ENCODE measurements around the gene HIGD1A. TPM values are rescaled to one million over a fixed set of nuclear protein-coding genes. Genes with fewer than 3 reads are reported as not detected.

HIGD1A gene
- total and polyA plus RNA-seq, 9 of the 15 experiments (the other 6 are each of a cell fraction or from before 2014, with no cell fraction given), result 165 to 1,185 (median 333) TPM

DNA sequence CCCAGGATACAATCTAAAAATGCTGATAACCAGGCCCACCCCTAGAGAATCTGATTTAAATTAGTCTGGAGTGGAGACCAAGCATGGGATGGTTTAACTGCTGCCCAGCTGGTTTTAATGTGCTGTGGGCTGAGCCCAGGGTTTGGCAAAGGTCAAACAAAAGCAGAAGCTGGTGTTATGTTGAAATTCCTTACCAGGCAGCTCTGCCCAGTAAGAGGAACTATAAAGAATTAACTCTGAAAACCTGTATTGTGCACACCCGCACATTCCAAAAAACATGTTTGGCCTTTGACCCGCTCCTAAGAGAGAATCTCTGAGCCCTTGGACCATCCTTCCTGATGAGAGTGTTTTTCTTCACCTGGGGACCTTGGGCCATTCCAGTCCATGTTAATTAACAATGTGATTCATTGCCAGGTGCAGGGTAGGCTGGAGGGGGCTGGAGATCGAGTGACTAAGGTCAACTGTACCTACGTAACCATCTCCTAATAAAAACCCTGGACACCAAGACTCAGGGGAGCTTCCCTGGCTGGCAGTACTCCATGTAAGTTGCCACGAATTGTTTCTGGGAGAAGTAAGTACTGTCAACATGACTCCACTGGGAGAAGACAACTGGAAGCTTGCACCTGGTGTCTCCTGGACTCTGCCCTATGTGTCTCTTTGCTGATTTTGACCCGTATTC, 42.1 kb downstream of the HIGD1A start:
- H4K20me1 ChIP-seq (replicated peaks; ENCODE audit: control insufficient read depth, insufficient read depth, low read length), result no peaks in the 10 kb centered on the region
- H3K4me3 ChIP-seq, result no peak overlapping the region
- peaks cover 18 to 25% of the 10 kb centered on the region in 2 experiments for H3K27me3 ChIP-seq (ENCODE audit: control insufficient read depth in 2 of 2, insufficient read depth in 2 of 2, low read length in 2 of 2)
- ATAC-seq, result no peak
- H2AFZ ChIP-seq (ENCODE audit: low read depth, low read length), result no peak overlapping the region
- in situ Hi-C loops (cut with MboI) (no loop called here), intact Hi-C loops (cut with micrococcal nuclease) (no loop called here)
- ChIA-PET CTCF (ENCODE audit: low intra/inter-chr PET ratio) (no interaction called here), POLR2A (no interaction called here)
- H3K36me3 ChIP-seq (ENCODE audit: control insufficient read depth, insufficient read depth, low read length), result no peaks in the 10 kb centered on the region
- no peaks in the 10 kb centered on the region for H3K79me2 ChIP-seq (ENCODE audit: control insufficient read depth, insufficient read depth, low read length)
- H3K9me3 ChIP-seq (replicated peaks; ENCODE audit: control insufficient read depth, insufficient read depth, low read depth, low read length), result no peaks in the 10 kb centered on the region
- 7% methylated on average over 6 of the region's 6 CpGs for WGBS (ENCODE audit: insufficient coverage, low coverage, missing lambda C conversion rate)
- H3K9ac ChIP-seq (ENCODE audit: insufficient read depth in 1 of 2, low read depth in 2 of 2, low read length in 2 of 2), result no peak overlapping the region
- no peak for FAIRE-seq
- no TSS peak for BruUV-seq (replicated peaks)
- no peak for DNase-seq (ENCODE audit: extremely low read depth in 1 of 4, low spot score in 3 of 4)
- no peak overlapping the region for H3K27ac ChIP-seq (ENCODE audit: extremely low read depth, low read depth, low read length)
- no peaks in the 10 kb centered on the region for H3K4me1 ChIP-seq (replicated peaks in 1 of 2; ENCODE audit: control insufficient read depth in 2 of 2, insufficient read depth in 2 of 2, low read length in 2 of 2)
- H3K4me2 ChIP-seq (ENCODE audit: insufficient read depth, low read length), result no peak overlapping the region
- H3K9me1 ChIP-seq (ENCODE audit: control insufficient read depth, insufficient read depth, low read length), result no peaks in the 10 kb centered on the region
- TF ChIP-seq NELFE (IDR thresholded peaks at IDR 0.05; ENCODE audit: insufficient read depth, insufficient read length) (no peak), PHF8 (IDR thresholded peaks at IDR 0.05; ENCODE audit: borderline replicate concordance, low read length) (no peak), KDM1A (IDR thresholded peaks at IDR 0.05) (no peak), PTTG1 (tag; IDR thresholded peaks at IDR 0.05; ENCODE audit: low read depth) (no peak), ZBTB7A (IDR thresholded peaks at IDR 0.05; ENCODE audit: borderline replicate concordance, control insufficient read depth, low read depth, low read length) (no peak), ZNF3 (CRISPR knock-in tag; IDR thresholded peaks at IDR 0.05) (no peak), ZNF551 (CRISPR knock-in tag; IDR thresholded peaks at IDR 0.05) (no peak), ZNF444 (CRISPR knock-in tag; IDR thresholded peaks at IDR 0.05) (no peak), GABPA (tag; conservative IDR thresholded peaks at IDR 0.05; ENCODE audit: low read depth) (no peak), NUFIP1 (IDR thresholded peaks at IDR 0.05; ENCODE audit: partially characterized antibody) (no peak), TCFL5 (CRISPR knock-in tag; conservative IDR thresholded peaks at IDR 0.05) (no peak), FOXK2 (conservative IDR thresholded peaks at IDR 0.05 in 1 of 2, IDR thresholded peaks at IDR 0.05 in 1 of 2; ENCODE audit: low read depth in 2 of 2) (no peak)
- TF ChIP-seq, protein P1, sequence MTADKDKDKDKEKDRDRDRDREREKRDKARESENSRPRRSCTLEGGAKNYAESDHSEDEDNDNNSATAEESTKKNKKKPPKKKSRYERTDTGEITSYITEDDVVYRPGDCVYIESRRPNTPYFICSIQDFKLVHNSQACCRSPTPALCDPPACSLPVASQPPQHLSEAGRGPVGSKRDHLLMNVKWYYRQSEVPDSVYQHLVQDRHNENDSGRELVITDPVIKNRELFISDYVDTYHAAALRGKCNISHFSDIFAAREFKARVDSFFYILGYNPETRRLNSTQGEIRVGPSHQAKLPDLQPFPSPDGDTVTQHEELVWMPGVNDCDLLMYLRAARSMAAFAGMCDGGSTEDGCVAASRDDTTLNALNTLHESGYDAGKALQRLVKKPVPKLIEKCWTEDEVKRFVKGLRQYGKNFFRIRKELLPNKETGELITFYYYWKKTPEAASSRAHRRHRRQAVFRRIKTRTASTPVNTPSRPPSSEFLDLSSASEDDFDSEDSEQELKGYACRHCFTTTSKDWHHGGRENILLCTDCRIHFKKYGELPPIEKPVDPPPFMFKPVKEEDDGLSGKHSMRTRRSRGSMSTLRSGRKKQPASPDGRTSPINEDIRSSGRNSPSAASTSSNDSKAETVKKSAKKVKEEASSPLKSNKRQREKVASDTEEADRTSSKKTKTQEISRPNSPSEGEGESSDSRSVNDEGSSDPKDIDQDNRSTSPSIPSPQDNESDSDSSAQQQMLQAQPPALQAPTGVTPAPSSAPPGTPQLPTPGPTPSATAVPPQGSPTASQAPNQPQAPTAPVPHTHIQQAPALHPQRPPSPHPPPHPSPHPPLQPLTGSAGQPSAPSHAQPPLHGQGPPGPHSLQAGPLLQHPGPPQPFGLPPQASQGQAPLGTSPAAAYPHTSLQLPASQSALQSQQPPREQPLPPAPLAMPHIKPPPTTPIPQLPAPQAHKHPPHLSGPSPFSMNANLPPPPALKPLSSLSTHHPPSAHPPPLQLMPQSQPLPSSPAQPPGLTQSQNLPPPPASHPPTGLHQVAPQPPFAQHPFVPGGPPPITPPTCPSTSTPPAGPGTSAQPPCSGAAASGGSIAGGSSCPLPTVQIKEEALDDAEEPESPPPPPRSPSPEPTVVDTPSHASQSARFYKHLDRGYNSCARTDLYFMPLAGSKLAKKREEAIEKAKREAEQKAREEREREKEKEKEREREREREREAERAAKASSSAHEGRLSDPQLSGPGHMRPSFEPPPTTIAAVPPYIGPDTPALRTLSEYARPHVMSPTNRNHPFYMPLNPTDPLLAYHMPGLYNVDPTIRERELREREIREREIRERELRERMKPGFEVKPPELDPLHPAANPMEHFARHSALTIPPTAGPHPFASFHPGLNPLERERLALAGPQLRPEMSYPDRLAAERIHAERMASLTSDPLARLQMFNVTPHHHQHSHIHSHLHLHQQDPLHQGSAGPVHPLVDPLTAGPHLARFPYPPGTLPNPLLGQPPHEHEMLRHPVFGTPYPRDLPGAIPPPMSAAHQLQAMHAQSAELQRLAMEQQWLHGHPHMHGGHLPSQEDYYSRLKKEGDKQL (CRISPR knock-in tag; IDR thresholded peaks at IDR 0.05; ENCODE audit: borderline replicate concordance), result no peak
